ENCODE results near the gene ZKSCAN3.
"Not testable (repeated sequence)": the region's sequence is repeated elsewhere in the genome, so short reads cannot be mapped to it uniquely, and the experiment has no call there.

ZKSCAN3 gene

GRCh38 chr6:28349892-28350737 lies at the start of gene ZKSCAN3:
ZKSCAN3 (plus strand) TSS chr6:28349947; CDS start chr6:28359587, 9,640 bp downstream.
- DNase-seq = peak; percentile 94

GRCh38 chr6:28303570-28303969 lies 46.2 kb upstream of the ZKSCAN3 start:
- DNase-seq = no peak

- DNase-seq = not testable (repeated sequence)
Measured at GRCh38 chr6:28306363-28306762, 43.4 kb upstream of the ZKSCAN3 start.

- DNase-seq = no peak
Measured at GRCh38 chr6:28311139-28311823, 38.5 kb upstream of the ZKSCAN3 start.

- DNase-seq = no peak
Measured at GRCh38 chr6:28312939-28313338, 36.8 kb upstream of the ZKSCAN3 start.

- no peak for DNase-seq
Measured at GRCh38 chr6:28315628-28316027, 34.1 kb upstream of the ZKSCAN3 start.

- not testable (repeated sequence) for DNase-seq
Measured at GRCh38 chr6:28317866-28318265, 31.9 kb upstream of the ZKSCAN3 start.

GRCh38 chr6:28322661-28323060 lies 27.1 kb upstream of the ZKSCAN3 start:
- no peak for DNase-seq

- DNase-seq = no peak
Measured at GRCh38 chr6:28323813-28324424, 25.8 kb upstream of the ZKSCAN3 start.

GRCh38 chr6:28326371-28326948 lies 23.3 kb upstream of the ZKSCAN3 start:
- DNase-seq = no peak

- DNase-seq = no peak
Measured at GRCh38 chr6:28330041-28330440, 19.7 kb upstream of the ZKSCAN3 start.

GRCh38 chr6:28333047-28333446 lies 16.7 kb upstream of the ZKSCAN3 start:
- no peak for DNase-seq

- DNase-seq = no peak
Measured at GRCh38 chr6:28333599-28334018, 16.1 kb upstream of the ZKSCAN3 start.

GRCh38 chr6:28334286-28335039 lies 15.3 kb upstream of the ZKSCAN3 start:
- DNase-seq = no peak

GRCh38 chr6:28335040-28335563 lies 14.6 kb upstream of the ZKSCAN3 start:
- DNase-seq = no peak

- DNase-seq = peak; percentile 99
Measured at GRCh38 chr6:28335564-28336283, 14.0 kb upstream of the ZKSCAN3 start, which contains the start of gene ZSCAN31. ZSCAN31 (minus strand) TSS chr6:28336148; CDS start chr6:28329683, 6,465 bp downstream.

GRCh38 chr6:28336284-28337120 lies 13.2 kb upstream of the ZKSCAN3 start:
- peak; percentile 77 for DNase-seq

- no peak for DNase-seq
Measured at GRCh38 chr6:28337121-28337520, 12.6 kb upstream of the ZKSCAN3 start.

GRCh38 chr6:28340310-28341095 lies 9.2 kb upstream of the ZKSCAN3 start:
- no peak for DNase-seq

Measured in NCI-H2227 treated with DMSO at 0.1 percent for 48 hours (cell line).